Trophoblast cell (in vitro differentiated cells and primary cell): ENCODE measurements around the gene GNA12.
A peak's percentile ranks its signal among the peaks of the same experiment; 100 is the strongest.

Experiments
- DNase-seq, 2 donors: peaks; one replicate each; pipeline ENCODE4 v3.0.0-alpha.2; 2016
- H2AFZ ChIP-seq: 2 replicates; pipeline ENCODE4 v1.6.1; 2013; ENCODE audit warnings: low read length, moderate library complexity, mild to moderate bottlenecking; ENCODE audit not compliant: insufficient read depth, poor library complexity
- H2AK5ac ChIP-seq: 2 replicates; pipeline ENCODE4 v1.6.1; 2013; ENCODE audit warnings: mild to moderate bottlenecking, low read length
- H2BK120ac ChIP-seq: 2 replicates; pipeline ENCODE4 v1.6.1; 2013; ENCODE audit warnings: low read length, mild to moderate bottlenecking, moderate library complexity; ENCODE audit not compliant: insufficient read depth, poor library complexity
- H2BK12ac ChIP-seq: 2 replicates; pipeline ENCODE4 v1.6.1; 2013; ENCODE audit warnings: mild to moderate bottlenecking, low read length, moderate library complexity
- H2BK5ac ChIP-seq: 2 replicates; pipeline ENCODE4 v1.6.1; 2013; ENCODE audit warnings: low read length, low read depth, moderate library complexity, mild to moderate bottlenecking; ENCODE audit not compliant: poor library complexity
- H3K14ac ChIP-seq: 2 replicates; pipeline ENCODE4 v1.6.1; 2013; ENCODE audit warnings: mild to moderate bottlenecking, low read length
- H3K18ac ChIP-seq: 2 replicates; pipeline ENCODE4 v1.6.1; 2013; ENCODE audit warnings: mild to moderate bottlenecking, low read length
- H3K23ac ChIP-seq: 2 replicates; pipeline ENCODE4 v1.6.1; 2013; ENCODE audit warnings: low read length
- H3K27ac ChIP-seq: 2 replicates; pipeline ENCODE4 v1.5.1; 2013; ENCODE audit warnings: low read depth, mild to moderate bottlenecking, inconsistent platforms, low read length, moderate library complexity
- H3K27me3 ChIP-seq: 2 replicates; pipeline ENCODE4 v1.6.1; 2013; ENCODE audit warnings: inconsistent platforms, mild to moderate bottlenecking, low read length, moderate library complexity; ENCODE audit not compliant: insufficient read depth
- H3K36me3 ChIP-seq, 2 experiments: 1 replicate in 1 of 2; 2 replicates in 1 of 2; pipeline ENCODE4 v1.6.1; 2013; ENCODE audit warnings: low read length in 2 of 2, mild to moderate bottlenecking in 2 of 2, moderate library complexity in 1 of 2; ENCODE audit not compliant: insufficient read depth in 2 of 2, control insufficient read depth in 1 of 2
- H3K4ac ChIP-seq: 2 replicates; pipeline ENCODE4 v1.6.1; 2013; ENCODE audit warnings: low read depth, mild to moderate bottlenecking, low read length, moderate library complexity
- H3K4me1 ChIP-seq, 2 experiments: 1 replicate in 1 of 2; 2 replicates in 1 of 2; pipeline ENCODE4 v1.6.1; 2013; ENCODE audit warnings: low read length in 2 of 2, mild to moderate bottlenecking in 2 of 2, moderate library complexity in 1 of 2; ENCODE audit not compliant: insufficient read depth in 2 of 2, control insufficient read depth in 1 of 2
- H3K4me2 ChIP-seq: 2 replicates; pipeline ENCODE4 v1.6.1; 2013; ENCODE audit warnings: inconsistent platforms, mild to moderate bottlenecking, low read length, moderate library complexity
- H3K4me3 ChIP-seq: 2 replicates; pipeline ENCODE4 v1.5.1; 2013; ENCODE audit warnings: mild to moderate bottlenecking, low read depth, low read length, inconsistent platforms
- H3K79me1 ChIP-seq: one replicate; pipeline ENCODE4 v1.6.1; 2013; ENCODE audit warnings: low read length
- H3K79me2 ChIP-seq: 2 replicates; pipeline ENCODE4 v1.6.1; 2013; ENCODE audit warnings: low read length, mild to moderate bottlenecking; ENCODE audit not compliant: control insufficient read depth, insufficient read depth, poor library complexity
- H3K9ac ChIP-seq: 2 replicates; pipeline ENCODE4 v1.6.1; 2013; ENCODE audit warnings: mild to moderate bottlenecking, low read length
- H3K9me3 ChIP-seq: 2 replicates; pipeline ENCODE4 v1.6.1; 2013; ENCODE audit warnings: low read depth, mild to moderate bottlenecking, control low read depth, inconsistent platforms, low read length; ENCODE audit not compliant: insufficient read depth
- H4K12ac ChIP-seq: 2 replicates; pipeline ENCODE4 v1.6.1; 2013; ENCODE audit warnings: low read depth, mild to moderate bottlenecking, low read length, moderate library complexity
- H4K8ac ChIP-seq: 2 replicates; pipeline ENCODE4 v1.6.1; 2013; ENCODE audit warnings: low read depth, mild to moderate bottlenecking, low read length, moderate library complexity
- H4K91ac ChIP-seq: one replicate; pipeline ENCODE4 v1.6.1; 2013; ENCODE audit warnings: low read depth, mild to moderate bottlenecking, low read length, moderate library complexity
- WGBS: extraction: QIAGEN DNeasy Blood & Tissue Kit; methylation state at CpG from one replicate; pipeline ENCODE4 v1.1.7; 2013; ENCODE audit warnings: missing lambda C conversion rate; ENCODE audit not compliant: insufficient read length, insufficient coverage; ENCODE audit errors: extremely low coverage; 5-methylcytosine and 5-hydroxymethylcytosine counted together

Gene GNA12

DNA sequence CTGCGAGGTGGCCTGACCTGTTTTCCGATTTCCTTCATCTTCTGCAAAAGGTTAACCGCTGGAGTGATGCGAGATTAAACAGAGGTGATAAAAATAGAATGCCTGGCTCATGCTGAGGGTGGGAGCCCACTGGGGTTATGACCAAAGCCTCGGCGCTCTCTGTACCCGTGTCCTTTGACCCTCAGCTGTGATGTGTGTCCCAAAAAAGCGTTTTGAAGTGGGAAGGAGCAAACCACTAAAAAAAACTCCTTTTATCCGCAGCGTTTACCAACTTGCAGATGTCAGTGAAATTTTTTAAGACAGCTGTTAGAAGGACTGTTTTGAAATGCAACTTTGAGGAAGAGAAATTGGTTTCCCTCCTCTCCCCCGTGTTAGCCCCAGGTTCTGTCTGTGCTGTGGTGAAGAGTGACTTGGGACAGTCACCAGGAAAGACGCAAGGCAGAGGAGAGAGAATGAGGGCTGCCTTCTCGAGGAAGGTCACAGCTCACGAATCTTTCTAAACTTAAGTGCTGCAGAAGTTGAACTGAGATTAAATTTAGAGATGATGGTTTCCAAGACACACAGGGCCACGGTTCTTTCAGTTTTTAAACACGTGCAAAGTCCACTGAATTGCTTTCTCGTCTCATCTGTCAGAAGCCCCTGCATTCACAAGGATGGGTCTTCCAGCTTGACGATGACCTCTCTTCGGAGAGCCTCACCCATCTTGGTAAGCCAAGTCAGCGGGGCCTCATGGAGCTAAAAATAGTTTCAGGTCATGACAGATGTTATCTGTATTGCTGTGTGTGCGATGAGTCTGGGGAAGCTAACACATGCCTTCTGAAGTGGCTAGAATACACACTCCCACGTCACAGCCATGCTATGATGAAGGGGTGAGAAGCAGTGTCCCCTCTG lies 128.5 kb downstream of the GNA12 start:
- Histone ChIP-seq H2BK120ac (no peak overlapping the region), H3K27me3 (no peaks in the 10 kb centered on the region), H3K14ac (no peak overlapping the region), H3K4me1 (peaks cover 17 to 24% of the 10 kb centered on the region in 2 experiments), H3K79me2 (no peaks in the 10 kb centered on the region), H3K4me3 (no peak overlapping the region), H3K36me3 (peaks cover 78 to 79% of the 10 kb centered on the region in 2 experiments), H4K12ac (no peak overlapping the region), H2BK5ac (no peak overlapping the region), H2AFZ (no peak overlapping the region), H3K79me1 (peaks cover 4% of the 10 kb centered on the region), H3K4ac (no peak overlapping the region), H2AK5ac (no peak overlapping the region), H3K9ac (no peak overlapping the region), H4K91ac (no peak overlapping the region), H3K18ac (peak overlapping the region; percentile 20), H2BK12ac (no peak overlapping the region), H3K23ac (no peak overlapping the region), H3K9me3 (no peaks in the 10 kb centered on the region), H4K8ac (no peak overlapping the region), H3K4me2 (no peak overlapping the region), H3K27ac (no peak overlapping the region)
- DNase-seq = no peak
- no CpG with 5 or more reads among the region's 22 CpGs for WGBS

DNA sequence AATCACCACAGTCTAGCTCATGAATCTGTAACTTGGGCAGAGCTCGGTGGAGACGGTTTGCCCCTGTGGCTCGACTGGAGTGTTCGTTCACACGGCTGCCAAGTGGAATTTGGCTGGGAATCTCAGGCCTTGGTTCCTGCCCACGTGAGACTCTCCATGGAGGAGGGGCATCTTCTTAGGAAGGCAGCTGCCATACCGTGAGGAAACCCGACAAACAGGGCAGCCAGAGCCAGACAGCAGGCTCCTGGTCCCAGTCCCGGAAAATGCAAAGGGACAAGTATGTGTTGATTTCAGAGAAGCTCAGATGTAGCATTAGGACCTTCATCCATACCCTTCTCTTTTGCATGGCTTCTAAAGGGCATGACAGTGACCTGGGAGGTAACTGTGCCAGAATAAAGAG lies 129.5 kb downstream of the GNA12 start:
- no peak overlapping the region for H2AFZ ChIP-seq
- WGBS = no CpG with 5 or more reads among the region's 9 CpGs

DNA sequence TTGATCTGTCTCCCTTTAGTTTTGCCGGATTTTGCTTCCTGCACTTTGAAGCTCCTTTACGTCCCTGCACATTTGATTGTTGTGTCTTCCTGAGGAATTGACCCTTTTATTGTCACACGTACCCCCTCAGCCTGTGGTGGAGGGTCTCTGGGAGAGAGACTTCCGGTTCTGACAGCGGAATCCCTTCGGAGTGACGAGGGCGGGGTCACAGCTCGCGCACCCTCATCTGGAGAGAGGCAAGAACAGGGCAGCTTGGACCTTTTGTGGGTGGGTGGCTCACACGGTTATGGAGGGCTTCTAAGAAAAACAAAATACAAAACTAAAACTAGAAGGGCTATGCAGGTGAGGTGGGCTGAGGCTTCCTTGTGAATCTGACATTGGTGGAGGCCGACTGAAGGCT lies 130.1 kb downstream of the GNA12 start:
- H3K4ac ChIP-seq = no peak overlapping the region
- no peak overlapping the region for H4K12ac ChIP-seq
- no peak overlapping the region for H3K23ac ChIP-seq
- no peak overlapping the region for H2BK120ac ChIP-seq
- no peak overlapping the region for H3K4me3 ChIP-seq
- H3K18ac ChIP-seq = no peak overlapping the region
- H3K36me3 ChIP-seq = peaks cover 73% of the 10 kb centered on the region in 2 experiments
- no peak overlapping the region for H2BK5ac ChIP-seq
- H3K79me1 ChIP-seq = peaks cover 6% of the 10 kb centered on the region
- H3K27ac ChIP-seq = no peak overlapping the region
- H3K79me2 ChIP-seq = no peaks in the 10 kb centered on the region
- H4K91ac ChIP-seq = no peak overlapping the region
- H3K4me2 ChIP-seq = no peak overlapping the region
- H3K9me3 ChIP-seq = no peaks in the 10 kb centered on the region
- H4K8ac ChIP-seq = no peak overlapping the region
- no peaks in the 10 kb centered on the region for H3K27me3 ChIP-seq
- no peak for DNase-seq
- H2AK5ac ChIP-seq = no peak overlapping the region
- no peak overlapping the region for H2AFZ ChIP-seq
- H3K14ac ChIP-seq = no peak overlapping the region
- H3K4me1 ChIP-seq = peaks cover 28 to 30% of the 10 kb centered on the region in 2 experiments
- WGBS = no CpG with 5 or more reads among the region's 12 CpGs
- H3K9ac ChIP-seq = no peak overlapping the region
- H2BK12ac ChIP-seq = no peak overlapping the region

More for the DNA sequence above, 129.5 kb downstream of the GNA12 start:
- Histone ChIP-seq H3K79me1 (peaks cover 6% of the 10 kb centered on the region), H2BK12ac (no peak overlapping the region), H3K4ac (no peak overlapping the region), H3K18ac (no peak overlapping the region), H3K27me3 (no peaks in the 10 kb centered on the region), H2BK120ac (no peak overlapping the region), H3K4me2 (no peak overlapping the region), H3K36me3 (peaks cover 76 to 77% of the 10 kb centered on the region in 2 experiments), H4K91ac (no peak overlapping the region), H3K14ac (no peak overlapping the region), H3K79me2 (no peaks in the 10 kb centered on the region), H3K4me3 (no peak overlapping the region), H3K9ac (no peak overlapping the region), H4K12ac (no peak overlapping the region), H3K9me3 (no peaks in the 10 kb centered on the region), H4K8ac (no peak overlapping the region), H2BK5ac (no peak overlapping the region), H3K4me1 (peaks cover 24 to 30% of the 10 kb centered on the region in 2 experiments), H2AK5ac (no peak overlapping the region), H3K27ac (no peak overlapping the region), H3K23ac (no peak overlapping the region)
- DNase-seq = no peak

DNA sequence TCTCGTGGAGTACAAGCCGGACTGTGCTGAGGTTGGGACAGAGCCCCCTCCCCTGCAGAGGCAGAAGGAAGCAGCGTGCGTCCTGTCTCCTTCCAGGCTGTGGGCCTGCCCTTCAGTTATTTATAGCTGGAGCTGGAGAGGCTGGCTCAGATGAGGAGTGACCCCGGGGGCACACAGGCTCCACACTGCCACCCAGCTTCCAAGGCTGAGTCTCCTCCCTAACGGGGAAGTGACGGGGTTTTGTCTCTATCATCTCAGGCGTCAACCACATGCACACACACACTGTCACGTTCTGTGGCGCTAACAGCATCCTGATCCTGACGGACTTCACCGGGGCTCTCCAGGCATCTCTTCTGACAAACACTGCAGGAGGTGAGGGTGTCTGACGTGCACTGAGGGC lies 130.7 kb downstream of the GNA12 start:
- Histone ChIP-seq H4K8ac (no peak overlapping the region), H3K9me3 (no peaks in the 10 kb centered on the region), H2BK12ac (no peak overlapping the region), H3K27me3 (no peaks in the 10 kb centered on the region), H3K14ac (no peak overlapping the region), H3K36me3 (peaks cover 72% of the 10 kb centered on the region in 2 experiments), H3K23ac (no peak overlapping the region), H3K4me2 (no peak overlapping the region), H2AK5ac (no peak overlapping the region), H3K79me2 (no peaks in the 10 kb centered on the region), H2BK120ac (no peak overlapping the region), H3K79me1 (peaks cover 6% of the 10 kb centered on the region), H4K12ac (no peak overlapping the region), H3K18ac (no peak overlapping the region), H3K4me1 (peaks cover 30 to 33% of the 10 kb centered on the region in 2 experiments), H2AFZ (no peak overlapping the region), H3K9ac (no peak overlapping the region), H3K27ac (no peak overlapping the region), H3K4ac (no peak overlapping the region), H3K4me3 (no peak overlapping the region), H2BK5ac (no peak overlapping the region), H4K91ac (no peak overlapping the region)
- whole genome bisulfite sequencing = no CpG with 5 or more reads among the region's 13 CpGs
- DNase-seq = no peak
